Fibroblast of lung (primary cell): ENCODE results near the gene DNAJC5.

Experiments used
- EZH2 ChIP-seq: IDR thresholded peaks from 2 replicates; pipeline ENCODE4 v1.5.1; 2012; ENCODE audit warnings: low read length, control low read depth, mild to moderate bottlenecking; ENCODE audit errors: missing control alignments
- TF ChIP-seq, protein P1 (sequence below), 2 donors: IDR thresholded peaks in 1 of 2; conservative IDR thresholded peaks in 1 of 2; 1 replicate in 1 of 2; 2 replicates in 1 of 2; pipeline ENCODE4 v1.5.1; 2011 to 2012; ENCODE audit warnings: low read length in 2 of 2, control low read depth in 1 of 2, inconsistent platforms in 1 of 2, low read depth in 1 of 2, mild to moderate bottlenecking in 1 of 2

- TF ChIP-seq, protein P1, sequence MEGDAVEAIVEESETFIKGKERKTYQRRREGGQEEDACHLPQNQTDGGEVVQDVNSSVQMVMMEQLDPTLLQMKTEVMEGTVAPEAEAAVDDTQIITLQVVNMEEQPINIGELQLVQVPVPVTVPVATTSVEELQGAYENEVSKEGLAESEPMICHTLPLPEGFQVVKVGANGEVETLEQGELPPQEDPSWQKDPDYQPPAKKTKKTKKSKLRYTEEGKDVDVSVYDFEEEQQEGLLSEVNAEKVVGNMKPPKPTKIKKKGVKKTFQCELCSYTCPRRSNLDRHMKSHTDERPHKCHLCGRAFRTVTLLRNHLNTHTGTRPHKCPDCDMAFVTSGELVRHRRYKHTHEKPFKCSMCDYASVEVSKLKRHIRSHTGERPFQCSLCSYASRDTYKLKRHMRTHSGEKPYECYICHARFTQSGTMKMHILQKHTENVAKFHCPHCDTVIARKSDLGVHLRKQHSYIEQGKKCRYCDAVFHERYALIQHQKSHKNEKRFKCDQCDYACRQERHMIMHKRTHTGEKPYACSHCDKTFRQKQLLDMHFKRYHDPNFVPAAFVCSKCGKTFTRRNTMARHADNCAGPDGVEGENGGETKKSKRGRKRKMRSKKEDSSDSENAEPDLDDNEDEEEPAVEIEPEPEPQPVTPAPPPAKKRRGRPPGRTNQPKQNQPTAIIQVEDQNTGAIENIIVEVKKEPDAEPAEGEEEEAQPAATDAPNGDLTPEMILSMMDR (conservative IDR thresholded peaks at IDR 0.05 in 1 of 2, IDR thresholded peaks at IDR 0.05 in 1 of 2; ENCODE audit: low read depth in 1 of 2, low read length in 2 of 2): no peak
- TF ChIP-seq EZH2: no peak
These were observed 49.4 kb downstream of the DNAJC5 start for GRCh38 chr20:63944078-63944941.
